ENCODE data around the gene DDAH1.
A peak's percentile ranks its signal among the peaks of the same experiment; 100 is the strongest.

The DDAH1 gene

GRCh38 chr1:85363521-85363920 lies 101.4 kb downstream of the DDAH1 start:
- no peak for TF ChIP-seq POLR2A (IDR thresholded peaks at IDR 0.05; ENCODE audit: low read depth, low read length)
- TF ChIP-seq POLR2AphosphoS5 (IDR thresholded peaks at IDR 0.05; ENCODE audit: low read depth, low read length): no peak
- no peak for TF ChIP-seq TAF1 (IDR thresholded peaks at IDR 0.05; ENCODE audit: borderline replicate concordance, low read depth, low read length)
- no peak for FAIRE-seq

GRCh38 chr1:85363092-85363491 lies 101.9 kb downstream of the DDAH1 start:
- FAIRE-seq: peak; percentile 54
- TF ChIP-seq POLR2A (IDR thresholded peaks at IDR 0.05; ENCODE audit: low read depth, low read length) (no peak), POLR2AphosphoS5 (IDR thresholded peaks at IDR 0.05; ENCODE audit: low read depth, low read length) (no peak), TAF1 (IDR thresholded peaks at IDR 0.05; ENCODE audit: borderline replicate concordance, low read depth, low read length) (no peak)

More at GRCh38 chr1:85363521-85363920, 101.4 kb downstream of the DDAH1 start:
- no peak for DNase-seq (ENCODE audit: insufficient read length)

GRCh38 chr1:85361606-85362296 lies 103.2 kb downstream of the DDAH1 start:
- no peak for TF ChIP-seq POLR2A (IDR thresholded peaks at IDR 0.05; ENCODE audit: low read depth, low read length)
- TF ChIP-seq POLR2AphosphoS5 (IDR thresholded peaks at IDR 0.05; ENCODE audit: low read depth, low read length): no peak
- no peak for TF ChIP-seq TAF1 (IDR thresholded peaks at IDR 0.05; ENCODE audit: borderline replicate concordance, low read depth, low read length)
- no peak for FAIRE-seq

More at GRCh38 chr1:85363092-85363491, 101.9 kb downstream of the DDAH1 start:
- DNase-seq (ENCODE audit: insufficient read length): no peak

GRCh38 chr1:85360730-85361493 lies 104.0 kb downstream of the DDAH1 start:
- TF ChIP-seq POLR2AphosphoS5 (IDR thresholded peaks at IDR 0.05; ENCODE audit: low read depth, low read length): no peak
- no peak for TF ChIP-seq TAF1 (IDR thresholded peaks at IDR 0.05; ENCODE audit: borderline replicate concordance, low read depth, low read length)
- TF ChIP-seq POLR2A (IDR thresholded peaks at IDR 0.05; ENCODE audit: low read depth, low read length): no peak

More at GRCh38 chr1:85361606-85362296, 103.2 kb downstream of the DDAH1 start:
- no peak for DNase-seq (ENCODE audit: insufficient read length)

GRCh38 chr1:85359874-85360721 lies 104.9 kb downstream of the DDAH1 start:
- no peak for TF ChIP-seq POLR2AphosphoS5 (IDR thresholded peaks at IDR 0.05; ENCODE audit: low read depth, low read length)
- no peak for TF ChIP-seq TAF1 (IDR thresholded peaks at IDR 0.05; ENCODE audit: borderline replicate concordance, low read depth, low read length)
- no peak for TF ChIP-seq POLR2A (IDR thresholded peaks at IDR 0.05; ENCODE audit: low read depth, low read length)
- DNase-seq (ENCODE audit: insufficient read length) (no peak), FAIRE-seq (no peak)

More at GRCh38 chr1:85360730-85361493, 104.0 kb downstream of the DDAH1 start:
- DNase-seq (ENCODE audit: insufficient read length) (no peak), FAIRE-seq (no peak)

GRCh38 chr1:85358702-85359438 lies 106.1 kb downstream of the DDAH1 start:
- no peak for TF ChIP-seq TAF1 (IDR thresholded peaks at IDR 0.05; ENCODE audit: borderline replicate concordance, low read depth, low read length)
- TF ChIP-seq POLR2A (IDR thresholded peaks at IDR 0.05; ENCODE audit: low read depth, low read length): no peak
- no peak for TF ChIP-seq POLR2AphosphoS5 (IDR thresholded peaks at IDR 0.05; ENCODE audit: low read depth, low read length)
- FAIRE-seq (no peak), DNase-seq (ENCODE audit: insufficient read length) (no peak)

GRCh38 chr1:85357817-85358216 lies 107.1 kb downstream of the DDAH1 start:
- TF ChIP-seq POLR2A (IDR thresholded peaks at IDR 0.05; ENCODE audit: low read depth, low read length) (no peak), POLR2AphosphoS5 (IDR thresholded peaks at IDR 0.05; ENCODE audit: low read depth, low read length) (no peak), TAF1 (IDR thresholded peaks at IDR 0.05; ENCODE audit: borderline replicate concordance, low read depth, low read length) (no peak)
- no peak for FAIRE-seq
- no peak for DNase-seq (ENCODE audit: insufficient read length)

GRCh38 chr1:85356130-85356529 lies 108.8 kb downstream of the DDAH1 start:
- FAIRE-seq: no peak
- TF ChIP-seq TAF1 (IDR thresholded peaks at IDR 0.05; ENCODE audit: borderline replicate concordance, low read depth, low read length) (no peak), POLR2AphosphoS5 (IDR thresholded peaks at IDR 0.05; ENCODE audit: low read depth, low read length) (no peak), POLR2A (IDR thresholded peaks at IDR 0.05; ENCODE audit: low read depth, low read length) (no peak)
- DNase-seq (ENCODE audit: insufficient read length): no peak

GRCh38 chr1:85352055-85352454 lies 112.9 kb downstream of the DDAH1 start:
- FAIRE-seq (no peak), DNase-seq (ENCODE audit: insufficient read length) (no peak)
- no peak for TF ChIP-seq TAF1 (IDR thresholded peaks at IDR 0.05; ENCODE audit: borderline replicate concordance, low read depth, low read length)
- no peak for TF ChIP-seq POLR2A (IDR thresholded peaks at IDR 0.05; ENCODE audit: low read depth, low read length)
- no peak for TF ChIP-seq POLR2AphosphoS5 (IDR thresholded peaks at IDR 0.05; ENCODE audit: low read depth, low read length)

GRCh38 chr1:85351202-85351828 lies 113.6 kb downstream of the DDAH1 start:
- no peak for FAIRE-seq
- no peak for DNase-seq (ENCODE audit: insufficient read length)
- TF ChIP-seq POLR2AphosphoS5 (IDR thresholded peaks at IDR 0.05; ENCODE audit: low read depth, low read length): no peak
- no peak for TF ChIP-seq POLR2A (IDR thresholded peaks at IDR 0.05; ENCODE audit: low read depth, low read length)
- no peak for TF ChIP-seq TAF1 (IDR thresholded peaks at IDR 0.05; ENCODE audit: borderline replicate concordance, low read depth, low read length)
